Measurements from ENCODE around the gene FASTKD2.

DNA sequence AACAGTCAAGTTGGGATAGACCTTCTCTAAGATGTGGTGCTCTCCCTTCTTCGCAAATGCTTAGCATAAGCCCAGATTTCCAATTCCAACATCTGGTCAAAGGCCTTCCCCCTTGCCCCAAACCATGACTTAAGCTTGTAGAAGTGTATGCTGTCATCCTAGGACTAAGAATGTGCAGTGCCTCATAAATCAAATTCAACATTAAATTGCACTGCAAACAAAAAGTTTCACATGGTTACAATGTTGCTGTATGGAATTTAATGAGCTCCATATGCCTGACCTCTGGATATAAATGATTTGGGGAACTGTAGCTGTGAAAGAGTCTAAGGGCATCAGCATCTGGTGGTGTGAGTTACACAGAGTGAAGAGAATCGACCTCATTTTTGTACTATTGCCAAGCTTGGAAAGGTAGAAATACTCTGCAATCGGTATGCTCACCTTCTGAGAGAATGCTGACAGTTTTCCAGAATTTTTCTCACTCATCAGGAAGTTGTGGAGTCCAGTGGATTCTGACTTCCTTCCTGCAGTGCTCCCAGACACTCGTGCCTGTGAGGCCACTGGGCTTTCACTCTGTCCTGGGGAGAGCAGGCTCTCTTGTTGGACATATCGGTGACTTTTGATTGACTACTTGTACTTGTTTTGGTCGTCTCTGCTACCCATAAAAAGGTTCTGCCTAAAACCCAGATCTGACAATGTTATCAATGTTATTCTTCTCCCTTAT, 40.6 kb downstream of the FASTKD2 start:
- TF ChIP-seq, protein P1, sequence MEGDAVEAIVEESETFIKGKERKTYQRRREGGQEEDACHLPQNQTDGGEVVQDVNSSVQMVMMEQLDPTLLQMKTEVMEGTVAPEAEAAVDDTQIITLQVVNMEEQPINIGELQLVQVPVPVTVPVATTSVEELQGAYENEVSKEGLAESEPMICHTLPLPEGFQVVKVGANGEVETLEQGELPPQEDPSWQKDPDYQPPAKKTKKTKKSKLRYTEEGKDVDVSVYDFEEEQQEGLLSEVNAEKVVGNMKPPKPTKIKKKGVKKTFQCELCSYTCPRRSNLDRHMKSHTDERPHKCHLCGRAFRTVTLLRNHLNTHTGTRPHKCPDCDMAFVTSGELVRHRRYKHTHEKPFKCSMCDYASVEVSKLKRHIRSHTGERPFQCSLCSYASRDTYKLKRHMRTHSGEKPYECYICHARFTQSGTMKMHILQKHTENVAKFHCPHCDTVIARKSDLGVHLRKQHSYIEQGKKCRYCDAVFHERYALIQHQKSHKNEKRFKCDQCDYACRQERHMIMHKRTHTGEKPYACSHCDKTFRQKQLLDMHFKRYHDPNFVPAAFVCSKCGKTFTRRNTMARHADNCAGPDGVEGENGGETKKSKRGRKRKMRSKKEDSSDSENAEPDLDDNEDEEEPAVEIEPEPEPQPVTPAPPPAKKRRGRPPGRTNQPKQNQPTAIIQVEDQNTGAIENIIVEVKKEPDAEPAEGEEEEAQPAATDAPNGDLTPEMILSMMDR (IDR thresholded peaks at IDR 0.05): no peak
- no peak for TF ChIP-seq ZFX (IDR thresholded peaks at IDR 0.05; ENCODE audit: borderline replicate concordance)

All from 22Rv1 (cell line).